ENCODE data around the gene SLC17A7.

The SLC17A7 gene

DNA sequence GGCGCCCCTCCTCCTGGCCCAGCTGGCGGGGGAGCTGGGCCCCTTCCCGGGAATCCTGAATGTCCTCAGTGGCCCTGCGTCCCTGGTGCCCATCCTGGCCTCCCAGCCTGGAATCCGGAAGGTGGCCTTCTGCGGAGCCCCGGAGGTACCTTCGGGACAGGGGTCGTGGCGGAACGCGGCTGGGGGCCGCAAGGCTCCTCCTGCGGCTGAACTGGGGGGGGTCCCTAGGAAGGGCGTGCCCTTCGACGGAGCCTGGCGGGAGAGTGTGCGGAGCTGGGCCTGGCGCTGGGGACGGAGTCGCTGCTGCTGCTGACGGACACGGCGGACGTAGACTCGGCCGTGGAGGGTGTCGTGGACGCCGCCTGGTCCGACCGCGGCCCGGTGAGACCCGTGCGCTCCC is 20.3 kb upstream of the SLC17A7 start:
- TF ChIP-seq GATA2 (IDR thresholded peaks at IDR 0.05; ENCODE audit: low read depth, low read length) (no peak), GATA3 (IDR thresholded peaks at IDR 0.05; ENCODE audit: low read depth, low read length) (no peak)

GRCh38 chr19:49459388-49459787 is 18.1 kb upstream of the SLC17A7 start:
- TF ChIP-seq GATA2 (IDR thresholded peaks at IDR 0.05; ENCODE audit: low read depth, low read length) (no peak), GATA3 (IDR thresholded peaks at IDR 0.05; ENCODE audit: low read depth, low read length) (no peak)

- no peak for TF ChIP-seq GATA3 (IDR thresholded peaks at IDR 0.05; ENCODE audit: low read depth, low read length)
- no peak for TF ChIP-seq GATA2 (IDR thresholded peaks at IDR 0.05; ENCODE audit: low read depth, low read length)
Observed at GRCh38 chr19:49458567-49458903, 17.2 kb upstream of the SLC17A7 start.

DNA sequence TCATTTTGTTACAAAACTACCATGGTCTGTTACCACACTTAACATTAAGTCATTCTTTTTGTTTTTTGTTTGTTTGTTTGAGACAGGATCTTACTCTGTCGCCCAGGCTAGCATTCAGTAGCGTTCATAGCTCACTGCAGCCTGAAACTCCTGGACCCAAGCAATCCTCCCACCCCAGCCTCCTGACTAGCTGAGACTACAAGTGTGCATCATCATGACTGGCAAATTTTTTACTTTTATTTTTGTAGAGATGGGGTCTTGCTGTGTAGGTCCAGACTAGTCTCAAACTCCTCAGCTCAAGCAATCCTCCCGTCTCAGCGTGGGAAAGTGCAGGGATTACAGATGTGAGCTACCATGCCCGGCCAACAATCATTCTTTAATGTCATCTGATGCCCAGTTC is 15.0 kb upstream of the SLC17A7 start:
- TF ChIP-seq GATA3 (IDR thresholded peaks at IDR 0.05; ENCODE audit: low read depth, low read length) (no peak), GATA2 (IDR thresholded peaks at IDR 0.05; ENCODE audit: low read depth, low read length) (no peak)

- TF ChIP-seq GATA2 (IDR thresholded peaks at IDR 0.05; ENCODE audit: low read depth, low read length): no peak
- TF ChIP-seq GATA3 (IDR thresholded peaks at IDR 0.05; ENCODE audit: low read depth, low read length): no peak
Observed at GRCh38 chr19:49455773-49456172, 14.4 kb upstream of the SLC17A7 start.

- TF ChIP-seq GATA2 (IDR thresholded peaks at IDR 0.05; ENCODE audit: low read depth, low read length) (no peak), GATA3 (IDR thresholded peaks at IDR 0.05; ENCODE audit: low read depth, low read length) (no peak)
Observed at GRCh38 chr19:49453757-49454240, 12.5 kb upstream of the SLC17A7 start.

GRCh38 chr19:49453013-49453756 is 11.9 kb upstream of the SLC17A7 start, which contains the start of gene ALDH16A1:
TSS of gene ALDH16A1 (plus strand) at chr19:49453225. CDS start at chr19:49453332, 107 bp downstream.
- TF ChIP-seq GATA3 (IDR thresholded peaks at IDR 0.05; ENCODE audit: low read depth, low read length): no peak
- TF ChIP-seq GATA2 (IDR thresholded peaks at IDR 0.05; ENCODE audit: low read depth, low read length): no peak

DNA sequence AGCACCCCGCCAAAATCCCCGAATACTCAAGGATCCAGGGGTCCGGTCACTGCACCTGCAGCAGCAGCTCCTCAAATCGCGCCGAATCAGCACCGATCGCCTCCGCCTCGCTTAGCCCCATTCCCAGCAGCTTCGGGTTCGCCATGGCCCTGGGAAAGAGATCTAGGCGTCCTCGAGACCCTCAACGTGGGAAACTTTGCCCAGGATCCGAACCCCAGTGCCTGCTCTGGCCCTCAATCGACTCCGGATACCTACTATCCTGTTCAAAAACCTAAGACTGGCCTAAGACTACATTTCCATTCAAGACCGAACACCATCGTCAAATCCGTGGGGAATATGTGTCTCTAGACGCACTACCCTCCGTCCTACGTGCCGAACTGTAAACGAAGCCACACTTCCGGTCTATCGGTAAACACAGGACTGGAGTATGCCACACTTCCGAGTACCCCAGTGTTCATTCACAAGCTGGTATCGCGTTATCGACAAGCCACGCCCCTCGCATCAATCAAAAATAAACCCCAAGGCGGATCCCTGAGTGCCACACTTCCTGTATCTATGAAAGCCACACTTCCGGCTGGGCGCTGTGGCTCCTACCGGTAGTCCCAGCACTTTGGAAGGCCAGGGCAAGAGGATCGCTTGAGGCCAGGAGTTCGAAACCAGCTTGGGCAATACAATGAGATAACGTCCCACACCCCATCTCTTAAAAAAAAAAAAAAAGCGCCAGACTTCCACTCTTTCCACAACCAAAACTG is 10.3 kb upstream of the SLC17A7 start, which contains the start of gene PIH1D1:
Gene PIH1D1 (minus strand): TSS at position 385 of the 752 bp plus-strand sequence. CDS start 240 bp downstream, at position 145.
- TF ChIP-seq GATA2 (IDR thresholded peaks at IDR 0.05; ENCODE audit: low read depth, low read length) (peak; percentile 48), GATA3 (IDR thresholded peaks at IDR 0.05; ENCODE audit: low read depth, low read length) (no peak)

- TF ChIP-seq GATA2 (IDR thresholded peaks at IDR 0.05; ENCODE audit: low read depth, low read length) (no peak), GATA3 (IDR thresholded peaks at IDR 0.05; ENCODE audit: low read depth, low read length) (no peak)
Observed at GRCh38 chr19:49450405-49450804, 9.1 kb upstream of the SLC17A7 start.

DNA sequence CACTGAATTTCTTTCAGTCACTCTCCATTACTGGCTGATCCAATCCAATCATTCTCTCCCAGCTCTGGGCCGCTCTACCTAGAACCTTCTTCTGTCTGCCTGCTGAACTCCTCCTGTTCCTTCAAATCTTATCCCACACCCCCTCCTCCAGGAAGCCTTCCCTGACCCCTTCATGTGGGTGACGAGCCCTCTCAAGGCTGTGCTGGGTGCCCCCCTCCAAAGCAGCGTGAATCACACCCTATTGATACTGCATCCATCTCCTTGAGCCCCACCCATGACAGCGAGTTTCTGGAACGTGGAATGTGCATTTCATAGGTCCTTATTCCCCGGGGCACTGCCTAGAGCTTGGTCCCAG is 7.1 kb upstream of the SLC17A7 start:
- no peak for TF ChIP-seq GATA3 (IDR thresholded peaks at IDR 0.05; ENCODE audit: low read depth, low read length)
- no peak for TF ChIP-seq GATA2 (IDR thresholded peaks at IDR 0.05; ENCODE audit: low read depth, low read length)

- TF ChIP-seq GATA3 (IDR thresholded peaks at IDR 0.05; ENCODE audit: low read depth, low read length): no peak
- TF ChIP-seq GATA2 (IDR thresholded peaks at IDR 0.05; ENCODE audit: low read depth, low read length): no peak
Observed at GRCh38 chr19:49447485-49448431, 6.4 kb upstream of the SLC17A7 start.

GRCh38 chr19:49445997-49446396 is 4.7 kb upstream of the SLC17A7 start:
- TF ChIP-seq GATA2 (IDR thresholded peaks at IDR 0.05; ENCODE audit: low read depth, low read length) (no peak), GATA3 (IDR thresholded peaks at IDR 0.05; ENCODE audit: low read depth, low read length) (no peak)

- TF ChIP-seq GATA3 (IDR thresholded peaks at IDR 0.05; ENCODE audit: low read depth, low read length) (no peak), GATA2 (IDR thresholded peaks at IDR 0.05; ENCODE audit: low read depth, low read length) (no peak)
Observed at GRCh38 chr19:49443366-49444099, 2.2 kb upstream of the SLC17A7 start.
